Panc1 (cell line): ENCODE data around the gene PPP1CC.

ENCODE experiments used
- POLR2AphosphoS5 ChIP-seq: IDR thresholded peaks from 2 replicates; pipeline ENCODE4 v1.6.1; 2012; ENCODE audit warnings: mild to moderate bottlenecking, low read depth, low read length, moderate library complexity
- SIN3A ChIP-seq: IDR thresholded peaks from 2 replicates; pipeline ENCODE4 v1.6.1; 2012; ENCODE audit warnings: low read depth, mild to moderate bottlenecking, low read length, moderate library complexity, borderline replicate concordance; ENCODE audit not compliant: insufficient read depth
- TF ChIP-seq, protein P1 (sequence below): fragments of 450-650 bp; IDR thresholded peaks from 2 replicates; pipeline ENCODE4 v1.5.1; 2017; ENCODE audit warnings: mild to moderate bottlenecking

DNA sequence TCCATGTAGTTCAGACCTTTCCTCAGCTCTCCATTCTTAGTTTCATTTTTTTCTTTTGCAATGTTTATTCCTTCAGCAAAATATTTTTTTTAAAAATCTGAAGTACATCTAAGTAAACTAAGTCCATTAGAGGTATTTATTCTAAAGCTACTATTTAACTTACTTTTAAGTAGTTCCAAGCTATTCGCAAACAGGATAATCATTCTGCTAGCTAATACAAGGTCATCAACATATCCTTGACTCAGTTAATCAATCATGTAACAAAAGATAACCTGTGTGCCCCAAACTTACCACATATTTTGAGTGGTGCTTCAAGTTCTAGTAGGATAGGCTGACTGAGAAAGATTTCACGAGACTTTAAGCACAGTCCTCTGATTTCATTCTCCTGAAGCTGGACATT lies 11.2 kb downstream of the PPP1CC start:
- TF ChIP-seq, protein P1, sequence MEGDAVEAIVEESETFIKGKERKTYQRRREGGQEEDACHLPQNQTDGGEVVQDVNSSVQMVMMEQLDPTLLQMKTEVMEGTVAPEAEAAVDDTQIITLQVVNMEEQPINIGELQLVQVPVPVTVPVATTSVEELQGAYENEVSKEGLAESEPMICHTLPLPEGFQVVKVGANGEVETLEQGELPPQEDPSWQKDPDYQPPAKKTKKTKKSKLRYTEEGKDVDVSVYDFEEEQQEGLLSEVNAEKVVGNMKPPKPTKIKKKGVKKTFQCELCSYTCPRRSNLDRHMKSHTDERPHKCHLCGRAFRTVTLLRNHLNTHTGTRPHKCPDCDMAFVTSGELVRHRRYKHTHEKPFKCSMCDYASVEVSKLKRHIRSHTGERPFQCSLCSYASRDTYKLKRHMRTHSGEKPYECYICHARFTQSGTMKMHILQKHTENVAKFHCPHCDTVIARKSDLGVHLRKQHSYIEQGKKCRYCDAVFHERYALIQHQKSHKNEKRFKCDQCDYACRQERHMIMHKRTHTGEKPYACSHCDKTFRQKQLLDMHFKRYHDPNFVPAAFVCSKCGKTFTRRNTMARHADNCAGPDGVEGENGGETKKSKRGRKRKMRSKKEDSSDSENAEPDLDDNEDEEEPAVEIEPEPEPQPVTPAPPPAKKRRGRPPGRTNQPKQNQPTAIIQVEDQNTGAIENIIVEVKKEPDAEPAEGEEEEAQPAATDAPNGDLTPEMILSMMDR: no peak
- TF ChIP-seq POLR2AphosphoS5: no peak
- no peak for TF ChIP-seq SIN3A
